Activated naive CD8-positive, alpha-beta T cell (primary cell): Measurements from ENCODE around the gene HPS1.

Experiments used
- H3K27ac Mint-ChIP-seq: one replicate; pipeline ENCODE4 v1.8.0; 2021; ENCODE audit warnings: mixed read lengths
- H3K27me3 Mint-ChIP-seq: one replicate; pipeline ENCODE4 v1.8.0; 2021; ENCODE audit warnings: mixed read lengths
- H3K36me3 Mint-ChIP-seq: one replicate; pipeline ENCODE4 v1.8.0; 2021; ENCODE audit warnings: mixed read lengths
- H3K4me1 Mint-ChIP-seq: one replicate; pipeline ENCODE4 v1.8.0; 2021; ENCODE audit warnings: low read depth, mixed read lengths
- H3K4me3 Mint-ChIP-seq: one replicate; pipeline ENCODE4 v1.8.0; 2021; ENCODE audit warnings: mild to moderate bottlenecking, mixed read lengths
- H3K9me3 Mint-ChIP-seq: one replicate; pipeline ENCODE4 v1.8.0; 2021; ENCODE audit warnings: low read depth, mixed read lengths

HPS1 gene

DNA sequence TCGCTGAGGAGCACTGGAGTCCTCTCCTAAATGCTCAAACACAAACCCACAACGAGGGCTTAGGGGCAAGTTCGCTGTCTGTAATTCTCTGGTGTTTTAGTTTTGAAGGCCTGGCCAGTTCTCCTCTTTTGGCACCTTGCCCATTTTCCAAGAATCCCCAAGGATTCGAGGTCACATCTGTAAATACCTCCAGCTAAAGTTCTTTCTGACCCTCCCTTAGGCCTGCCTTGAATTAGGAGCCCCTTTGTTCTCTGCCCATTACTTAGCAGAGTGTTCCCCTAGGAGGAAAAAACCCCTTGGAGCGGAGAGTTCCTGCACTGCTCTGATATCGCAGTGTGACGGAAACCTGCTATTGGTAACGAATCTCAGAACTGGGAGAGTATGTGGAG is 31.0 kb downstream of the HPS1 start:
- H3K36me3 Mint-ChIP-seq, result no peaks in the 10 kb centered on the region
- peak overlapping the region; percentile 53 for H3K4me3 Mint-ChIP-seq
- H3K4me1 Mint-ChIP-seq, result peaks cover 21% of the 10 kb centered on the region
- H3K9me3 Mint-ChIP-seq, result no peaks in the 10 kb centered on the region
- H3K27me3 Mint-ChIP-seq, result no peaks in the 10 kb centered on the region
- peak overlapping the region; percentile 64 for H3K27ac Mint-ChIP-seq

DNA sequence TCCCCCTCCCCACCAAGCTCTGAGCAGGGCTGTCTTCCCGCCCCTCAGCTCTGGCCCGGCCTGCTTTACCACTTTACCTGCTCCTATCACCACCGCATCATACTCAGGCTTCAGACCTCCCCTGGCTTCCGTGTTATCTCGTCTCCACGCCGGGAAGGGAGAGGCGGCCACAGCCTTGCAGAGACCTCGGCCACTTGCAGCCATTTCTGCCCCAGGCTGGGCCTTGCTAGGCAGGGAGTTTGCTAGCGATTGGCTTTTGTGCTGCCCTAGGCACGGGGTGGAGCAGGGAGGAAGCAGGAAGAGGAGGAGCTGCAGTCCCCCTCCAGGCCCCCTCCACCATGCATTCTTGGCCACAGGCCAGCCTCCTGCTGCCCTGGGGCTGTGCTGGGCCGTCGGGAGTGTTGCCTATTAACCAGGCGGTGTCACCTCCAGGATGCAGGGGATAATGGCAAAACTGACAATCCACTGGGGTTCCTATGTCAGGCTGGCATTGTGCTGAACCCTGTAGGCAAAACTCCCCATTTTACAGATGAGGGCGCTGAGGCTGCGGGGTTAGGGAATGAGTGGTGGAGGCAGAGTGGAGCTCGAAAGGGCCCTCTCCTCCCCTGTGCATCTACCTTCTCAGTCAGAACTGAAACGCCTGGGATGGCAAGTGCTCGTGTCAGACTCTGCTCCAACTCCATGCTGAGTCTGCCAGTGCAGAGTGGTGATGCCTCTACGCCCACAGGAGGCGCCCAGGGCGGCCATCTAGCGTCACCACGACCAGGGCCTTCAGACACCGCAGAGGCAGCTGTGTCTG is 31.6 kb downstream of the HPS1 start, which contains the start of gene PYROXD2:
PYROXD2 (minus strand) TSS at position 251 of the 799 bp plus-strand sequence; CDS start at position 204, 47 bp downstream.
- H3K36me3 Mint-ChIP-seq, result no peaks in the 10 kb centered on the region
- H3K4me3 Mint-ChIP-seq, result peak within 1 kb of the TSS; percentile 90
- H3K9me3 Mint-ChIP-seq, result no peaks in the 10 kb centered on the region
- H3K27me3 Mint-ChIP-seq, result no peaks in the 10 kb centered on the region
- H3K27ac Mint-ChIP-seq, result peak within 1 kb of the TSS; percentile 86
- peaks cover 21% of the 10 kb centered on the region for H3K4me1 Mint-ChIP-seq

DNA sequence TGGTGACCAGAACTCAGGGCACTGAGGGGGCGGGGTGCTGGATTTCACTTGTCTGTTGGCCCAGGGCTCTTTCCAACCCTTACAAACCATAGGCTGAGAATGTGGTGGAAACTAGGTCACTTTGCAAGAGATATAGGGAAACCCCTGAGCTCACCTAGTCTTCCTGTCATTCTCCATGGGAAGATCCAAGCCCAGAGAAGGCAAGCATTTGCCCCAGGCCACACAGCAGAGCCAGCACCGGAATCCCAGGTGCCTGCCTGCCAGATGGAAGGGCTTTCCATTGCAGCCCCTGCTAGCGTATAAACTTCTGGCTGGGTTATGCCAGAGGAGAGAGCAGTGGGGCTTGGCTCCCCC is 32.2 kb downstream of the HPS1 start:
- Mint-ChIP-seq H3K27me3 (no peaks in the 10 kb centered on the region), H3K27ac (peak overlapping the region; percentile 86), H3K4me1 (peaks cover 21% of the 10 kb centered on the region), H3K9me3 (no peaks in the 10 kb centered on the region), H3K4me3 (peak overlapping the region; percentile 90), H3K36me3 (no peaks in the 10 kb centered on the region)

DNA sequence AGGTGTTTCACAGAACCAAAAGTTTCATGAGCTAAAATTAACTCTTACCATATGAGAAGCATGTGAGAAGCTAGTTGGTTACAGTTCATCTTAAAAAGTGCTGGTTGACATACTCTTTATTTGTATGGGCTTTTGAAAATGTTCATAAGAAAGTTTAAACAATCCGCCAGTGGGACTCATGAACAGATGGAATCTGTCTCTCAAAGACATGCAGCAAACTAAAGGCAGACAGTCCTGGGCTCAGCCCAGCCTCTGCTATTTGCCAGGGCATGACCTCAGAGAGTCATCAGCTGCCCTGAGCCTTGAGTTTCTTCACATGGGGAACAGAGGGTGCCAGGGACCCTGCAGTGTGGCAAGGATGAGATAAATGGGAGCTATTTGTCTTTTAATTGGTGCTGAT is 35.0 kb downstream of the HPS1 start:
- Mint-ChIP-seq H3K4me1 (peaks cover 21% of the 10 kb centered on the region), H3K9me3 (no peaks in the 10 kb centered on the region), H3K27me3 (no peaks in the 10 kb centered on the region), H3K27ac (no peak overlapping the region), H3K4me3 (no peak overlapping the region), H3K36me3 (no peaks in the 10 kb centered on the region)

DNA sequence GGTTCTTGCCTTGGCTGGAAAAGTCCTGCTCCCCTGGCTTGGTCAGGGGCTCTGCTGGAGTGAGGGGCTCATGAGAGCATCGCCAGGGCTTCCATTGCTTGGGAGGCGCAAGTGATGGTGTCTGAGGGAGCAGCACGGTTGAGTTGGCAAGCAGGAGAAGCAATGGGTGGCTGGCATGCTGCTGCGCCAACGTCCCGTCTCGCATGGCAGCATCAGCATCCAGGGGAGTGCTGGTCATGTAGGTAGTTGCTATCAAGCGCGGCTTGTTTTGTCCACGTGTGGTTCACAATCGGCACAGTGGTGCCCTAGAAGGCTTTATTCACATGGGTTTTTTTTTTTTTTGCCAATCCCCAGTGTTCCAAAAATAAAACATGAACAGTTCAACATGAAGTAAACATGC is 35.6 kb downstream of the HPS1 start:
- no peaks in the 10 kb centered on the region for H3K36me3 Mint-ChIP-seq
- H3K27me3 Mint-ChIP-seq, result no peaks in the 10 kb centered on the region
- H3K9me3 Mint-ChIP-seq, result no peaks in the 10 kb centered on the region
- H3K27ac Mint-ChIP-seq, result no peak overlapping the region
- peaks cover 21% of the 10 kb centered on the region for H3K4me1 Mint-ChIP-seq
- H3K4me3 Mint-ChIP-seq, result no peak overlapping the region

DNA sequence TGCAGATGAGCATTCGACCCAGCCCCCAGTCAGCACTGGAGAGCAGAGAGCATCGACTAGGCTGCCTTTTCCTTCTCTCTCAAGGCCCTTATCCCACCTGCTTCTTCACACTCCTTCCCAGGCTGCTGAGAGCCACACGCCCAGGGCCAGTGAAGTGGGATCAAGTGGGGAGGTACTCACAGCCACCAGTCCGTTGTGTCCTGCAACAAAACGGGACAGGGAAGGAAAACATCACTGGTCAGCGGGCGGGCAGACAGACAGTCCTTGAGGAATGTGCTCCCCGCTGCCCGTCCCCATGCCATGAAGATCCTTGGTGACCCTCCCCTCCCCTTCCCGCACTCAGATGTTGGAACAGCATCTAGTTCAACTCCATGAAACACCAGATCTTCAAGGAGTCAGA is 36.0 kb downstream of the HPS1 start:
- Mint-ChIP-seq H3K4me1 (peaks cover 21% of the 10 kb centered on the region), H3K27me3 (no peaks in the 10 kb centered on the region), H3K36me3 (peaks cover 1% of the 10 kb centered on the region), H3K4me3 (no peak overlapping the region), H3K27ac (no peak overlapping the region), H3K9me3 (no peaks in the 10 kb centered on the region)

DNA sequence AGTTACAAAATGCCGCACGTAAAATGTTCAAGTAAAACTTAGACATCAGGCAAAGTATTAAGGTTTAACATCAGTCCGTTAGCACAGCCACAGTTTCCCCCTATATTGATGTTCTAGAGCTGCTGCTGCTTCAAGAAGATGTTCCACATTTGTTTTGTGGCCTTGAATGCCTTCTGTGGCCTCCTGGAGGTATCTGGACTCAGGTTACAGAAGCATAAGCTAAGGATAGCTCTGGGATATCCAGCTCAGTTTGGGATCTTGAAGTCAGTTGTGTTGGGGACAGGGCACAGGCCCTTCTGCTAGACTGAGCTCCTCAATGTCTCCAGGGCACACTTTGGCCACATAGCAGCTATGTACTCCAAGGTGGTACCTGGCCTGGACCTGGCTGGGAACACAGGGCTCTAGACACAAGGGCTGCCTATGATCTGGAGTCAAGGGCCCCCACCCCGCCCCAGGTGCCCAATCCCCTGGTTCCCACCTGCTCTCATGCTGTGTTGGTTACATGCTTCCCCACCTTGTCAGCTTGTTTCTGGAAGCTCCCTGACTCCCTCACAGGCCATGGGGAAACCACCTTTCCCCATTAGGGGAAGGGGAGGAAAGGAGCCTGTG is 36.5 kb downstream of the HPS1 start:
- H3K9me3 Mint-ChIP-seq, result no peaks in the 10 kb centered on the region
- H3K27me3 Mint-ChIP-seq, result no peaks in the 10 kb centered on the region
- H3K27ac Mint-ChIP-seq, result no peak overlapping the region
- H3K4me3 Mint-ChIP-seq, result no peak overlapping the region
- H3K36me3 Mint-ChIP-seq, result peaks cover 2% of the 10 kb centered on the region
- H3K4me1 Mint-ChIP-seq, result peaks cover 21% of the 10 kb centered on the region

DNA sequence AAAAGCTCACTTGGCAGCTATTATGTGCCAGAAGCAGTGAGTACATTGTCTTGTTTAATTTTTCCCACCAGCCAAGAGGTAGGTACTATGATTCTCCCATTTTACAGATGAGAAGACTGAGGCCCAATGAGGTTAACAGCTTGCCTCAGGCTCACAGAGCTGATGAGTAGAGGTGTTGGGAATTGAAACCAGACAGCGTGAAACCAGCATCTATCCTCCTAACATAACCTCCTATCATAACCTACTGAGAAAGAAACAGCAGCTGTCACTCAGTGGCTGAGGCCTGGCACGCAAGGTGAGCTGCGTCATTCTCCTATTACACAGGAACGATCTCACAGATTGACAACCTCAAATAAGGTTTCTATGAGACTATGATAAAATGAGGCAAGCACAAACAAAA is 37.9 kb downstream of the HPS1 start:
- H3K27me3 Mint-ChIP-seq, result no peaks in the 10 kb centered on the region
- no peak overlapping the region for H3K27ac Mint-ChIP-seq
- peaks cover 11% of the 10 kb centered on the region for H3K4me1 Mint-ChIP-seq
- no peaks in the 10 kb centered on the region for H3K9me3 Mint-ChIP-seq
- H3K4me3 Mint-ChIP-seq, result no peak overlapping the region
- peaks cover 2% of the 10 kb centered on the region for H3K36me3 Mint-ChIP-seq

DNA sequence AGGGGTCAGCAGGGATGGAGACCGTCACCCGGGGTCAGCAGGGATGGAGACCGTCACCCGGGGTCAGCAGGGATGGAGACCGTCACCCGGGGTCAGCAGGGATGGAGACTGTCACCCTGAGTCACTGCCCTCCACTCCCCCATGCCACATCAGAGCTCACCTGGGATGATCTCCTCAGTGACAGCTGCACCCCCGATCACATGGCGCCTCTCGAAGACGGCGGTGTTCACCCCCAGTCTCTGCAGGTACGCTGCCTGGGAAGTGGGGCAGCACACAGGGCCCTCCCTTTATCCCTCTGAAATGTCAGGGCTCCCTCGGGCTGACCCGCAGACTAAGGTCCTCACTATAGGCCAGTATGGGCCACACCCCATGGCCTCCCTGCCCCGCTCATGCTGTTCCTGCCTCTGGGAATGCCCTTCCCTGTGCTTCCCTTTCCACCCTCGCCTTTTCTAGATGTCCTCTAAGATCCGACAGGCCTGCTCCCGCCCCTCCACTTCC is 38.9 kb downstream of the HPS1 start:
- Mint-ChIP-seq H3K27me3 (no peaks in the 10 kb centered on the region), H3K27ac (no peak overlapping the region), H3K36me3 (peaks cover 7% of the 10 kb centered on the region), H3K4me3 (no peak overlapping the region), H3K4me1 (peaks cover 6% of the 10 kb centered on the region), H3K9me3 (no peaks in the 10 kb centered on the region)

DNA sequence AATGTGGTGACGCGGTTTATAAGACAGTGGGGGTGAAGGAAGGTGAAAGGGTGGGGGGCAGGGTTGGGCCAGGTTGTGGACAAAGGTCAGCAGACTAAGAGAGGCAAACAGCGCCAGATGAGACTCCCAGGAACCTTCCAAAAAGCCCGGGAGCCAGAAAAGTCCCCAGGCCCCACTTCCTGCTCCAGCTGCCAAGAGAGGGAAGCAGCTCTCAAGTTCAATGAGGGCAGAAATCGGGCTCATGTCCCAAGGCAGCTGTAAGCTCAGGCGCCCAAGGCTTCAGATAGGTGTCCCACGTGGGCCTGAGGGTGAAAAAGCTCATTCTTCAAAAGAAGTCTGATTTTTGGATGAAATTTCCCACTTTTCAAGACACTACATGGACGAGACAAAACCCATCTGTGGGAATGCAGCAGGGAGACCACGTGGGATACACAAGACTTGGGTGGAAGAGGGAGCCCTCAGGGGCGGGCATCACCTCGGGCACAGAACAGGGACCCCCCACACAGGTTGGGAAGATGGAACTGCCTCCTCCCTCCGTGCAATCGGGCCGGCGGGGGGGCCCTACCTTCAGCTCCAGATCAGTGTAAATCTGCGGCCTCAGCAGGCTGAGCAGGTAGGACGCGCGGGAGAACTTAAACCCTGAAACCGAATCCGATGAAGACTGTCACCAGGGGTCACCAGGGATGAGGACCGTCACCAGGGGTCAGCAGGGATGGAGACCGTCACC is 39.6 kb downstream of the HPS1 start:
- H3K27ac Mint-ChIP-seq, result no peak overlapping the region
- H3K9me3 Mint-ChIP-seq, result no peaks in the 10 kb centered on the region
- H3K4me3 Mint-ChIP-seq, result no peak overlapping the region
- peaks cover 3% of the 10 kb centered on the region for H3K4me1 Mint-ChIP-seq
- H3K27me3 Mint-ChIP-seq, result no peaks in the 10 kb centered on the region
- peaks cover 9% of the 10 kb centered on the region for H3K36me3 Mint-ChIP-seq

DNA sequence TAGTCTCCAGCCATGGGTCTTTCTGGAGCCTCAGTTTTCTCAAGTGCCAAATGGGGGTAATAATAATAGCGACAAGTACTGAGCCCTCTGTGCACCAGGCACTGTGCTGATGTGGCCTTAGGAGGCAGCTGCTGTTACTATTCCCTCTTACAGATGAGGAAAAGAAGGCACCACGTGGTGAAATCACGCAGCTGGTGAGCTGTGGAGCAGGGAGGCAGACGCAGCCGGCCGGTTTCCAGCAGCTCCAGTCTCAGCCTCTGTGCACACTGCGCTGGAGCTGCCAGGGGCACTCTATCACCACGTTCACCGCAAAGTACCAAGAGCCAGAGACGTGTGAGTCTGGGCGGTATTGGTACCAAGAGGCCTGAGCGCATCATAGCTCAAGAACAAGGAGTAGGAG is 41.3 kb downstream of the HPS1 start:
- Mint-ChIP-seq H3K36me3 (peaks cover 11% of the 10 kb centered on the region), H3K9me3 (no peaks in the 10 kb centered on the region), H3K27me3 (no peaks in the 10 kb centered on the region), H3K27ac (no peak overlapping the region), H3K4me1 (no peaks in the 10 kb centered on the region), H3K4me3 (no peak overlapping the region)

DNA sequence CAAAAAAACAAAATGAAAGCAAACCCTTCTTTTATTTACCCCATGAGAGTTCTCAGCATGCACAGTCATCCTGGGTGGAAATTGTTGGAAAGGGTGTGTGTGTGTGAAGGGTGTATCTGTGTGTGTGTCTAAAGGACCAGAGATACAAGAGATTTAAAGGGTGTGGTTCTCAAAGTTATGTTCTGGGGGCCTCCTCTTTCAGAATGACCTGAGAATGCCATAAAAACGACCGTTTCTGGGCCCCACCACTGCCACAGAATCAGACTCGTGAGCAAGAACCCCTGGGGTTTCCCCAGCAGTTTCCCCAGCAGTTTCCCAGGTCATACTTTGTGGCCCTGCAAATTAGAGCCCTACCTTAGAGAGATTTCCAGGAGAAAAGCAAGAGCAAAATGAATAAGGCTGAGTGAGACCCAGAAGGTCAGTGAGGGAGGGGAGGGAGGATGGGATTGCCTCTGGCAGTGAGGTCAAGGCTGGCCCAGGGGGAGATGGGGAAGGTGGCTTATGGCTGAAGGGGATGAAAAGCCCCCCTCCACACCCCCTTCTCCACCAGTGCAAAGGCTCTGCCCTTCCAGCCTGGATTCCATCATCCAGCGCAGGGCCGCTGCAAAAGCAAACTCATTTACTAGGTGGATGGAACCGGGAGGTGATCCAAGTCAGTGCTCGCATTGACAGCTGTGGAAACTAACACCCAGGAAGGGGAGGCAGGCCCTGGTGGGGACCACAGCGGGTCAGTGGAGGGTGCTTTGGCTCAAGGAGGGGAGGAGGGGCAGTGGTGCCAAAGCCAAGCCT is 42.0 kb downstream of the HPS1 start:
- H3K27ac Mint-ChIP-seq, result no peak overlapping the region
- H3K36me3 Mint-ChIP-seq, result peaks cover 13% of the 10 kb centered on the region
- no peak overlapping the region for H3K4me3 Mint-ChIP-seq
- H3K9me3 Mint-ChIP-seq, result no peaks in the 10 kb centered on the region
- no peaks in the 10 kb centered on the region for H3K27me3 Mint-ChIP-seq
- H3K4me1 Mint-ChIP-seq, result no peaks in the 10 kb centered on the region

DNA sequence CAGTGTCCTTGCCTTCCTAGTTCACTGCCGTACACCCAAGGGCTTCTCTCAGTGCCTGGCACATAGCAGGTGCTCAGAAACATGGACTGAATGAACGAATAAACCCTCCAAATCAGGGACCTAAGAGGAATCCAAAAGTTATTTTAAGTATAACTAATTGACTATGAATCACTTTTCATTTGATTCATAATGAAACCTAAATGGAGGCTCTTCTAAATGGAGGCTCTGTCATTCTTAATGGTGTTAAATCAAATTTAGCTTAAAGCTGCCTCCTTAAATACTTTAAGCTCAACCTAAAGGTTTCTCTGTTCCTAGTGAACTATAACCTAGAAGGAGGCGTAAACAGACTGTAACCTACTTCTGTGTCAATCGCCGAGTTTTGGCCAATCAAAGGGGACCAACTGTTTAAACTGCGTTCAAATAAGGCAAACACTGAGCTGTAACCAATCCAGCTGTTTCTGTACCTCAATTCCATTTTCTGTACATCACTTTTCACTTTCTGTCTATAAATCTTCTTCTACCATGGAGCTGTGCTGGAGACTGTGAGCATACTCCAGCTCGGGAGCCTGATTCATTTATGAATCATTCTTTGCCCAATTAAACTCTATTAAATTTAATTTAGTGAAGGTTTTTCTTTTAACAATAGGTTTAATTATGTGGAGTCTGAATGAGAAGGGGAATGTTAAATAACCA is 42.8 kb downstream of the HPS1 start:
- Mint-ChIP-seq H3K36me3 (peaks cover 15% of the 10 kb centered on the region), H3K9me3 (no peaks in the 10 kb centered on the region), H3K4me1 (no peaks in the 10 kb centered on the region), H3K27ac (no peak overlapping the region), H3K27me3 (no peaks in the 10 kb centered on the region), H3K4me3 (no peak overlapping the region)
